ENCODE measurements around the gene DUSP11. TPM values are rescaled to one million over a fixed set of nuclear protein-coding genes. Genes with fewer than 3 reads are reported as not detected.

Gene DUSP11
- total and polyA plus RNA-seq, 2 of the 13 experiments (the other 11 are each of a cell fraction or from before 2014, with no cell fraction given) = 30.5 to 36.2 TPM

- TF ChIP-seq ZBTB39 (CRISPR knock-in tag; IDR thresholded peaks at IDR 0.05) = no peak; the same call in 1 of the 2 replicates
- no peak for TF ChIP-seq TBP (CRISPR knock-in tag; IDR thresholded peaks at IDR 0.05)
- TF ChIP-seq ZNF333 (CRISPR knock-in tag; IDR thresholded peaks at IDR 0.05; ENCODE audit: borderline replicate concordance) = no peak
- TF ChIP-seq RNF2 (conservative IDR thresholded peaks at IDR 0.05; ENCODE audit: low read depth) = peak; percentile 67
- TF ChIP-seq SP5 (CRISPR knock-in tag; IDR thresholded peaks at IDR 0.05; ENCODE audit: borderline replicate concordance, low read depth) = peak; percentile 87
- TF ChIP-seq ZNF672 (CRISPR knock-in tag; IDR thresholded peaks at IDR 0.05) = no peak
- TF ChIP-seq SOX6 (IDR thresholded peaks at IDR 0.05) = no peak
- TF ChIP-seq SOX6 (CRISPR knock-in tag; IDR thresholded peaks at IDR 0.05) = peak; percentile 41; the same call in 1 of the 2 replicates
- TF ChIP-seq FOSL2 (CRISPR knock-in tag; IDR thresholded peaks at IDR 0.05) = peak; percentile 57
- TF ChIP-seq KDM2A (CRISPR knock-in tag; IDR thresholded peaks at IDR 0.05; ENCODE audit: borderline replicate concordance, low read depth) = peak; percentile 86
- no peak for TF ChIP-seq FOXA1 (IDR thresholded peaks at IDR 0.05)
- no peak for TF ChIP-seq FOXA1 (CRISPR knock-in tag; IDR thresholded peaks at IDR 0.05)
- no peak for TF ChIP-seq SUZ12 (IDR thresholded peaks at IDR 0.05; ENCODE audit: low read depth, low read length)
- TF ChIP-seq TIGD3 (CRISPR knock-in tag; IDR thresholded peaks at IDR 0.05; ENCODE audit: borderline replicate concordance) = no peak
- TF ChIP-seq ZNF589 (CRISPR knock-in tag; conservative IDR thresholded peaks at IDR 0.05) = no peak
- TF ChIP-seq MYC (CRISPR knock-in tag; IDR thresholded peaks at IDR 0.05; ENCODE audit: borderline replicate concordance) = peak; percentile 89; the same call in 1 of the 2 replicates
- no peak for TF ChIP-seq ZBTB44 (CRISPR knock-in tag; IDR thresholded peaks at IDR 0.05)
- no peak; the same call in 1 of the 2 replicates for TF ChIP-seq ZNF362 (CRISPR knock-in tag; IDR thresholded peaks at IDR 0.05; ENCODE audit: borderline replicate concordance)
- no peak for TF ChIP-seq PAWR (CRISPR knock-in tag; IDR thresholded peaks at IDR 0.05; ENCODE audit: borderline replicate concordance)
- no peak; the same call in 1 of the 2 replicates for TF ChIP-seq ZIK1 (CRISPR knock-in tag; IDR thresholded peaks at IDR 0.05; ENCODE audit: borderline replicate concordance, low read depth)
- peak; percentile 76; the same call in 1 of the 2 replicates for TF ChIP-seq ZNF792 (CRISPR knock-in tag; IDR thresholded peaks at IDR 0.05)
- TF ChIP-seq TCF7L2 (IDR thresholded peaks at IDR 0.05; ENCODE audit: low read depth, low read length) = no peak
- no peak for TF ChIP-seq ZNF746 (CRISPR knock-in tag; IDR thresholded peaks at IDR 0.05)
- TF ChIP-seq XRCC5 (optimal IDR thresholded peaks at IDR 0.05; ENCODE audit: low read length) = peak; percentile 17
- TF ChIP-seq ZNF549 (CRISPR knock-in tag; IDR thresholded peaks at IDR 0.05) = no peak
- peak; percentile 70; the same call in 1 of the 2 replicates for TF ChIP-seq ZKSCAN8 (CRISPR knock-in tag; IDR thresholded peaks at IDR 0.05; ENCODE audit: borderline replicate concordance)
Observed at GRCh38 chr2:73828818-73829570, 49.1 kb upstream of the DUSP11 start, which contains the start of gene STAMBP (continued).
